K562 (cell line): ENCODE results near the gene DYNLT5. TPM values are rescaled to one million over a fixed set of nuclear protein-coding genes. Genes with fewer than 3 reads are reported as not detected.
A peak's percentile ranks its signal among the peaks of the same experiment; 100 is the strongest.

ENCODE experiments used
- ATAC-seq: fragments of 200-7000 bp; cut with Tn5 transposase; 3 replicates; pipeline ENCODE4 v1.9.1; 2020; ENCODE audit warnings: moderate library complexity
- BruUV-seq: library from RNA; stranded (reverse); fragments of 400-500 nt; replicated peaks from 2 replicates; lab custom pipeline; 2021; lab: Mats Ljungman, UMichigan
- CTCF ChIA-PET: fragments of 300-600 bp; formaldehyde crosslinking; extraction: SDS; loops from one replicate; lab custom pipeline; 2021; ENCODE audit warnings: low intra/inter-chr PET ratio; lab: Yijun Ruan, JAX
- POLR2A ChIA-PET: fragments of 300-600, 350-650 bp; sonication (Branson Sonifier 250); formaldehyde crosslinking; extraction: SDS; loops from one replicate; lab custom pipeline; 2021; ENCODE audit warnings: antibody characterized with exemption, inconsistent platforms; lab: Yijun Ruan, JAX
- DNase-seq, 4 experiments: peaks; one replicate each; pipeline versions ENCODE4 v3.0.0 to v3.0.0-alpha.2; 2011 to 2018; ENCODE audit warnings: low spot score in 3 of 4, mixed read lengths in 3 of 4; ENCODE audit errors: extremely low read depth in 1 of 4
- FAIRE-seq: peaks from 2 replicates; lab custom pipeline; 2011; peaks lifted over from hg19 to GRCh38; lab: Jason Lieb, UNC
- H2AFZ ChIP-seq: 2 replicates; pipeline ENCODE4 v1.6.0; 2011; ENCODE audit warnings: low read depth, low read length, control low read depth, inconsistent platforms
- H3K27ac ChIP-seq: fragments of 200-600 bp; 3 replicates; pipeline ENCODE4 v1.8.0; 2011; ENCODE audit warnings: low read depth, mild to moderate bottlenecking, control low read depth, inconsistent platforms, low read length, moderate library complexity, mixed read lengths; ENCODE audit errors: extremely low read depth
- H3K27me3 ChIP-seq, 2 experiments: fragments of 300-600 bp in 1 of 2; 2 replicates in 1 of 2; 3 replicates in 1 of 2; pipeline versions ENCODE4 v1.6.0 to v1.8.0; 2011; ENCODE audit warnings: inconsistent platforms in 2 of 2, low read length in 2 of 2, mild to moderate bottlenecking in 1 of 2, mixed read lengths in 1 of 2, moderate library complexity in 1 of 2; ENCODE audit not compliant: control insufficient read depth in 2 of 2, insufficient read depth in 2 of 2
- H3K36me3 ChIP-seq: fragments of 300-600 bp; 3 replicates; pipeline ENCODE4 v1.8.0; 2011; ENCODE audit warnings: mild to moderate bottlenecking, low read length, inconsistent platforms; ENCODE audit not compliant: control insufficient read depth, insufficient read depth
- H3K4me1 ChIP-seq, 2 experiments: fragments of 200-600 bp in 1 of 2; replicated peaks in 1 of 2; 2 replicates in 1 of 2; 3 replicates in 1 of 2; pipeline versions ENCODE4 v1.5.1 to v1.8.0; 2011; ENCODE audit warnings: inconsistent platforms in 2 of 2, low read length in 2 of 2, mild to moderate bottlenecking in 1 of 2, mixed read lengths in 1 of 2, moderate library complexity in 1 of 2; ENCODE audit not compliant: control insufficient read depth in 2 of 2, insufficient read depth in 2 of 2
- H3K4me2 ChIP-seq: 2 replicates; pipeline ENCODE4 v1.6.1; 2011; ENCODE audit warnings: low read length, control low read depth, inconsistent platforms, mixed read lengths; ENCODE audit not compliant: insufficient read depth
- H3K4me3 ChIP-seq: fragments of 200-600 bp; sonication (generic), shearing (Covaris generic); 2 replicates; pipeline ENCODE4 v1.5.1; 2016; ENCODE audit warnings: control low read depth, inconsistent platforms
- H3K79me2 ChIP-seq: fragments of 200-600 bp; 3 replicates; pipeline ENCODE4 v1.8.0; 2011; ENCODE audit warnings: low read length, inconsistent platforms; ENCODE audit not compliant: control insufficient read depth, insufficient read depth
- H3K9ac ChIP-seq, 2 experiments: 2 replicates each; pipeline versions ENCODE4 v1.6.0 to v1.6.1; 2011; ENCODE audit warnings: low read depth in 2 of 2, low read length in 2 of 2, control low read depth in 1 of 2, inconsistent platforms in 1 of 2, mild to moderate bottlenecking in 1 of 2, mixed read lengths in 1 of 2; ENCODE audit not compliant: insufficient read depth in 1 of 2
- H3K9me1 ChIP-seq: one replicate; pipeline ENCODE4 v1.6.0; 2011; ENCODE audit warnings: inconsistent platforms, mild to moderate bottlenecking, low read length, moderate library complexity; ENCODE audit not compliant: control insufficient read depth, insufficient read depth
- H3K9me3 ChIP-seq: replicated peaks from 2 replicates; pipeline ENCODE4 v1.5.1; 2011; ENCODE audit warnings: low read depth, low read length, inconsistent platforms; ENCODE audit not compliant: control insufficient read depth, insufficient read depth
- H4K20me1 ChIP-seq: replicated peaks from 2 replicates; pipeline ENCODE4 v1.6.1; 2011; ENCODE audit warnings: low read length, inconsistent platforms, mixed read lengths; ENCODE audit not compliant: control insufficient read depth, insufficient read depth
- REST ChIP-seq, 2 experiments: fragments of 450-650 bp; formaldehyde crosslinking in 1 of 2; IDR thresholded peaks; 2 replicates each; pipeline versions ENCODE4 v1.4.0 to v1.6.1; 2014 to 2020; ENCODE audit warnings: mild to moderate bottlenecking in 2 of 2, borderline replicate concordance in 1 of 2, low read depth in 1 of 2
- SETDB1 ChIP-seq: IDR thresholded peaks from one replicate; pipeline ENCODE4 v1.6.1; 2012; ENCODE audit warnings: low read length, control low read depth, inconsistent platforms
- YY1 ChIP-seq, 3 experiments: IDR thresholded peaks; 2 replicates each; pipeline ENCODE4 v1.6.1; 2011; ENCODE audit warnings: low read length in 2 of 3, mild to moderate bottlenecking in 2 of 3, moderate library complexity in 2 of 3, borderline replicate concordance in 1 of 3, control low read depth in 1 of 3, low read depth in 1 of 3; ENCODE audit not compliant: insufficient read depth in 3 of 3, insufficient replicate concordance in 2 of 3, control insufficient read depth in 1 of 3, insufficient read length in 1 of 3; ENCODE audit errors: extremely low read depth in 1 of 3
- ZBTB11 ChIP-seq, 3 experiments: fragments of 200-800 bp in 1 of 3; fragments of 250-450 bp in 1 of 3; fragments of 450-650 bp in 1 of 3; sonication (Bioruptor Pico) in 1 of 3; sonication (Bioruptor generic) in 1 of 3; formaldehyde crosslinking in 1 of 3; IDR thresholded peaks; 2 replicates each; pipeline versions ENCODE4 v1.6.1 to v1.8.0; 2016 to 2022; ENCODE audit warnings: mild to moderate bottlenecking in 2 of 3, missing genetic modification characterization in 2 of 3, missing compliant biosample characterization in 1 of 3, moderate library complexity in 1 of 3
- ZBTB43 ChIP-seq: sonication (generic); formaldehyde crosslinking; IDR thresholded peaks from 2 replicates; pipeline ENCODE4 v1.8.0; 2023; ENCODE audit warnings: mild to moderate bottlenecking, missing genetic modification reagents
- ZNF780A ChIP-seq: fragments of 250-450 bp; sonication (Bioruptor Pico); IDR thresholded peaks from 2 replicates; pipeline ENCODE4 v1.5.0; 2021; ENCODE audit warnings: mild to moderate bottlenecking
- WGBS: fragments of 100-300 bp; shearing (Covaris generic); methylation state at CpG from one replicate; pipeline ENCODE4 v1.1.6; 2016; ENCODE audit warnings: low coverage, mixed read lengths; ENCODE audit not compliant: insufficient coverage; ENCODE audit errors: missing lambda C conversion rate; 5-methylcytosine and 5-hydroxymethylcytosine counted together
- in situ Hi-C: fragments of 300-500 bp; cut with MboI; formaldehyde crosslinking; loops from 4 replicates; pipeline ENCODE4 v1.15.0; 2018; ENCODE audit warnings: inconsistent platforms, mixed read lengths
- intact Hi-C: fragments of 100-400 bp; cut with micrococcal nuclease; formaldehyde crosslinking; loops from 2 replicates; pipeline ENCODE4 v1.14.2; 2022
- polyA plus RNA-seq, 8 experiments: library from polyadenylated mRNA; depleted of rRNA in 4 of 8; stranded (reverse) in 5 of 8; unstranded in 3 of 8; fragments of >200 nt; fragmentation: Nextera tagmentation in 2 of 8; fragmentation: Illumina TruSeq in 1 of 8; extraction: Ambion mirVana in 2 of 8; extraction: Trizol in 1 of 8; gene quantifications; 2 replicates each; pipeline versions ENCODE4 v1.2.1 to v1.2.3, GENCODE V29; 2011 to 2014; ENCODE audit warnings: inconsistent platforms in 1 of 8, missing spikeins in 1 of 8
- total RNA-seq, 7 experiments: library from RNA; depleted of rRNA in 6 of 7; stranded (reverse); fragments of >200 nt in 6 of 7; fragmentation: Illumina TruSeq in 2 of 7; extraction: Trizol in 2 of 7; gene quantifications; 2 replicates each; pipeline versions ENCODE4 v1.2.1 to v1.2.3, GENCODE V29; 2011 to 2021; ENCODE audit warnings: low replicate concordance in 1 of 7

Gene DYNLT5
- total and polyA plus RNA-seq, 9 of the 15 experiments (the other 6 are each of a cell fraction or from before 2014, with no cell fraction given) = not detected

- H3K4me1 ChIP-seq = no peaks in the 10 kb centered on the region; a peak in 2 of 5 replicates
- H3K27ac ChIP-seq = no peak overlapping the region
- ChIA-PET POLR2A (no interaction called here), CTCF (no interaction called here)
- 58% methylated on average over 2 of the region's 2 CpGs for WGBS
- no peaks in the 10 kb centered on the region for H3K36me3 ChIP-seq
- no peaks in the 10 kb centered on the region for H3K27me3 ChIP-seq
- H4K20me1 ChIP-seq = no peaks in the 10 kb centered on the region
- BruUV-seq = no TSS peak
- H3K4me3 ChIP-seq = no peak overlapping the region
- in situ Hi-C loops (no loop called here), intact Hi-C loops (loop anchor here (5.0 kb wide), 1 partner anchor 89 kb away; no protein-coding TSS in a partner anchor)
- ATAC-seq (0 out of 3 replicates have a peak, but pooled peaks have one; percentile 26), FAIRE-seq (no peak), DNase-seq (no peak)
- H3K9me1 ChIP-seq = no peaks in the 10 kb centered on the region
- 0 out of 2 replicates have a peak overlapping the region, but pooled peaks have one; percentile 17 for H2AFZ ChIP-seq
- H3K4me2 ChIP-seq = no peak overlapping the region
- H3K9ac ChIP-seq = no peak overlapping the region
- H3K9me3 ChIP-seq = no peaks in the 10 kb centered on the region
- H3K79me2 ChIP-seq = no peaks in the 10 kb centered on the region
- no peak for TF ChIP-seq ZNF780A (CRISPR knock-in tag)
- peak in 1 of 3 experiments; percentile 38 for TF ChIP-seq YY1 (IDR thresholded peaks at IDR 0.05; ENCODE audit: borderline replicate concordance in 1 of 3, control insufficient read depth in 1 of 3, extremely low read depth in 1 of 3, insufficient read depth in 3 of 3, insufficient read length in 1 of 3, insufficient replicate concordance in 2 of 3, low read depth in 1 of 3, low read length in 2 of 3)
- TF ChIP-seq SETDB1 = no peak
- no peak for TF ChIP-seq ZBTB43 (CRISPR knock-in tag)
- no peak for TF ChIP-seq ZBTB11 (CRISPR knock-in tag; IDR thresholded peaks at IDR 0.05)
- no peak for TF ChIP-seq REST (IDR thresholded peaks at IDR 0.05; ENCODE audit: borderline replicate concordance)
- TF ChIP-seq REST (CRISPR knock-in tag; IDR thresholded peaks at IDR 0.05; ENCODE audit: low read depth) = no peak
Observed at GRCh38 chr1:66773227-66773626, 21.0 kb downstream of the DYNLT5 start.
